ENCODE measurements around the gene PIP5K1B.

PIP5K1B gene

GRCh38 chr9:68869022-68869421 is 164.0 kb downstream of the PIP5K1B start:
- TF ChIP-seq CTCF (IDR thresholded peaks at IDR 0.05) = no peak
- Histone ChIP-seq H3K79me2 (no peaks in the 10 kb centered on the region), H3K27ac (no peak overlapping the region), H3K36me3 (ENCODE audit: control insufficient read depth, insufficient read depth, low read length) (no peaks in the 10 kb centered on the region), H3K9ac (no peak overlapping the region), H3K4me3 (ENCODE audit: low read depth, low read length) (no peak overlapping the region), H2AFZ (no peak overlapping the region), H3K4me2 (ENCODE audit: low read length) (no peak overlapping the region), H3K9me3 (ENCODE audit: control insufficient read depth, low read length) (no peaks in the 10 kb centered on the region), H3K4me1 (peaks cover 3% of the 10 kb centered on the region), H3K27me3 (ENCODE audit: control insufficient read depth, insufficient read depth, low read length) (no peaks in the 10 kb centered on the region)

GRCh38 chr9:68870086-68870485 is 165.0 kb downstream of the PIP5K1B start:
- H3K27me3 ChIP-seq (ENCODE audit: control insufficient read depth, insufficient read depth, low read length) = no peaks in the 10 kb centered on the region
- H3K36me3 ChIP-seq (ENCODE audit: control insufficient read depth, insufficient read depth, low read length) = no peaks in the 10 kb centered on the region
- no peak for TF ChIP-seq CTCF (IDR thresholded peaks at IDR 0.05)
- H3K4me2 ChIP-seq (ENCODE audit: low read length) = no peak overlapping the region
- no peak overlapping the region for H2AFZ ChIP-seq
- H3K27ac ChIP-seq = no peak overlapping the region
- H3K9ac ChIP-seq = no peak overlapping the region
- no peaks in the 10 kb centered on the region for H3K79me2 ChIP-seq
- H3K4me1 ChIP-seq = peaks cover 3% of the 10 kb centered on the region
- H3K9me3 ChIP-seq (ENCODE audit: control insufficient read depth, low read length) = no peaks in the 10 kb centered on the region
- H3K4me3 ChIP-seq (ENCODE audit: low read depth, low read length) = no peak overlapping the region

- Histone ChIP-seq H3K4me2 (ENCODE audit: low read length) (no peak overlapping the region), H3K4me1 (peaks cover 3% of the 10 kb centered on the region), H3K36me3 (ENCODE audit: control insufficient read depth, insufficient read depth, low read length) (no peaks in the 10 kb centered on the region), H3K4me3 (ENCODE audit: low read depth, low read length) (no peak overlapping the region), H3K27me3 (ENCODE audit: control insufficient read depth, insufficient read depth, low read length) (no peaks in the 10 kb centered on the region), H2AFZ (no peak overlapping the region), H3K9ac (no peak overlapping the region), H3K79me2 (no peaks in the 10 kb centered on the region), H3K27ac (no peak overlapping the region), H3K9me3 (ENCODE audit: control insufficient read depth, low read length) (no peaks in the 10 kb centered on the region)
- TF ChIP-seq CTCF (IDR thresholded peaks at IDR 0.05) = no peak
Observed at GRCh38 chr9:68871236-68871635, 166.2 kb downstream of the PIP5K1B start.

GRCh38 chr9:68872026-68872501 is 167.0 kb downstream of the PIP5K1B start:
- Histone ChIP-seq H3K27ac (no peak overlapping the region), H3K4me3 (ENCODE audit: low read depth, low read length) (no peak overlapping the region), H3K9me3 (ENCODE audit: control insufficient read depth, low read length) (no peaks in the 10 kb centered on the region), H3K4me2 (ENCODE audit: low read length) (peak overlapping the region; percentile 24), H3K9ac (no peak overlapping the region), H3K79me2 (no peaks in the 10 kb centered on the region), H2AFZ (peak overlapping the region; percentile 58), H3K4me1 (peaks cover 3% of the 10 kb centered on the region), H3K36me3 (ENCODE audit: control insufficient read depth, insufficient read depth, low read length) (no peaks in the 10 kb centered on the region), H3K27me3 (ENCODE audit: control insufficient read depth, insufficient read depth, low read length) (no peaks in the 10 kb centered on the region)
- no peak for TF ChIP-seq CTCF (IDR thresholded peaks at IDR 0.05)

- Histone ChIP-seq H3K9me3 (ENCODE audit: control insufficient read depth, low read length) (no peaks in the 10 kb centered on the region), H3K79me2 (no peaks in the 10 kb centered on the region), H3K27me3 (ENCODE audit: control insufficient read depth, insufficient read depth, low read length) (no peaks in the 10 kb centered on the region), H3K4me3 (ENCODE audit: low read depth, low read length) (no peak overlapping the region), H3K36me3 (ENCODE audit: control insufficient read depth, insufficient read depth, low read length) (no peaks in the 10 kb centered on the region), H3K9ac (no peak overlapping the region), H3K27ac (no peak overlapping the region), H3K4me1 (peaks cover 3% of the 10 kb centered on the region), H2AFZ (no peak overlapping the region), H3K4me2 (ENCODE audit: low read length) (no peak overlapping the region)
- TF ChIP-seq CTCF (IDR thresholded peaks at IDR 0.05) = no peak
Observed at GRCh38 chr9:68873179-68873578, 168.1 kb downstream of the PIP5K1B start.
